Epithelial cell of prostate (primary cell): Measurements from ENCODE around the gene EXD3.
A peak's percentile ranks its signal among the peaks of the same experiment; 100 is the strongest.
"Not testable (repeated sequence)": the region's sequence is repeated elsewhere in the genome, so short reads cannot be mapped to it uniquely, and the experiment has no call there.

Experiments
- DNase-seq: peaks from one replicate; pipeline ENCODE4 v3.0.0-alpha.2; 2011; ENCODE audit warnings: low read depth, low spot score
- H3K27ac ChIP-seq: fragments of 450-650 bp; 2 replicates; pipeline ENCODE4 v1.5.1; 2017; ENCODE audit warnings: mild to moderate bottlenecking

EXD3 gene

GRCh38 chr9:137416563-137417151 lies 6.3 kb downstream of the EXD3 start:
- H3K27ac ChIP-seq = no peak overlapping the region

GRCh38 chr9:137416006-137416562 lies 6.9 kb downstream of the EXD3 start:
- no peak overlapping the region for H3K27ac ChIP-seq
- no peak for DNase-seq

More at GRCh38 chr9:137416563-137417151, 6.3 kb downstream of the EXD3 start:
- DNase-seq = no peak

- DNase-seq = no peak
- no peak overlapping the region for H3K27ac ChIP-seq
Measured at GRCh38 chr9:137415451-137415850, 7.5 kb downstream of the EXD3 start.

- DNase-seq = no peak
- no peak overlapping the region for H3K27ac ChIP-seq
Measured at GRCh38 chr9:137412431-137412830, 10.5 kb downstream of the EXD3 start.

GRCh38 chr9:137411645-137412380 lies 11.1 kb downstream of the EXD3 start:
- no peak overlapping the region for H3K27ac ChIP-seq
- DNase-seq = peak; percentile 63

GRCh38 chr9:137411260-137411644 lies 11.7 kb downstream of the EXD3 start:
- DNase-seq = no peak
- no peak overlapping the region for H3K27ac ChIP-seq

- H3K27ac ChIP-seq = no peak overlapping the region
- no peak for DNase-seq
Measured at GRCh38 chr9:137410891-137411249, 12.1 kb downstream of the EXD3 start.

- not testable (repeated sequence) for H3K27ac ChIP-seq, DNase-seq
Measured at GRCh38 chr9:137410236-137410890, 12.6 kb downstream of the EXD3 start.

- no peak overlapping the region for H3K27ac ChIP-seq
- no peak for DNase-seq
Measured at GRCh38 chr9:137409515-137409914, 13.4 kb downstream of the EXD3 start.

- DNase-seq = no peak
- H3K27ac ChIP-seq = no peak overlapping the region
Measured at GRCh38 chr9:137408651-137409405, 14.1 kb downstream of the EXD3 start.

GRCh38 chr9:137407590-137408300 lies 15.2 kb downstream of the EXD3 start:
- no peak overlapping the region for H3K27ac ChIP-seq

GRCh38 chr9:137406876-137407589 lies 15.9 kb downstream of the EXD3 start:
- no peak overlapping the region for H3K27ac ChIP-seq
- no peak for DNase-seq

More at GRCh38 chr9:137407590-137408300, 15.2 kb downstream of the EXD3 start:
- DNase-seq = no peak

- no peak overlapping the region for H3K27ac ChIP-seq
- no peak for DNase-seq
Measured at GRCh38 chr9:137406085-137406760, 16.7 kb downstream of the EXD3 start.

GRCh38 chr9:137405677-137406081 lies 17.3 kb downstream of the EXD3 start:
- DNase-seq = no peak
- no peak overlapping the region for H3K27ac ChIP-seq

GRCh38 chr9:137404961-137405567 lies 17.9 kb downstream of the EXD3 start:
- no peak overlapping the region for H3K27ac ChIP-seq
- DNase-seq = no peak

- no peak for DNase-seq
- no peak overlapping the region for H3K27ac ChIP-seq
Measured at GRCh38 chr9:137403269-137403668, 19.7 kb downstream of the EXD3 start.

GRCh38 chr9:137402746-137403145 lies 20.2 kb downstream of the EXD3 start:
- no peak for DNase-seq
- no peak overlapping the region for H3K27ac ChIP-seq
